ENCODE data around the gene CPEB3. TPM values are rescaled to one million over a fixed set of nuclear protein-coding genes. Genes with fewer than 3 reads are reported as not detected.
"Not testable (repeated sequence)": the region's sequence is repeated elsewhere in the genome, so short reads cannot be mapped to it uniquely, and the experiment has no call there.

CPEB3 gene
- total RNA-seq, 1 donor from 2014 or later: 6.9 TPM

- Histone ChIP-seq H3K36me3 (no peaks in the 10 kb centered on the region), H3K4me3 (no peak overlapping the region), H3K4me1 (peaks cover 40% of the 10 kb centered on the region), H3K27ac (peak overlapping the region; percentile 66), H3K9me3 (no peaks in the 10 kb centered on the region), H3K27me3 (ENCODE audit: low read depth) (no peaks in the 10 kb centered on the region)
- no peak for DNase-seq
- TF ChIP-seq CTCF (IDR thresholded peaks at IDR 0.05): no peak
- intact Hi-C loops (cut with DNase I): no loop called here
- ATAC-seq: no peak
Measured at GRCh38 chr10:92121686-92122492, 169.0 kb downstream of the CPEB3 start.

GRCh38 chr10:92119340-92119739, 171.5 kb downstream of the CPEB3 start:
- Histone ChIP-seq H3K4me3 (no peak overlapping the region), H3K27me3 (ENCODE audit: low read depth) (no peaks in the 10 kb centered on the region), H3K9me3 (no peaks in the 10 kb centered on the region), H3K27ac (no peak overlapping the region), H3K36me3 (no peaks in the 10 kb centered on the region), H3K4me1 (peaks cover 23% of the 10 kb centered on the region)
- TF ChIP-seq CTCF (IDR thresholded peaks at IDR 0.05): no peak
- intact Hi-C loops (cut with DNase I): no loop called here
- DNase-seq: no peak
- ATAC-seq: no peak

GRCh38 chr10:92114917-92115316, 176.0 kb downstream of the CPEB3 start:
- H3K4me3 ChIP-seq; H3K36me3 ChIP-seq; H3K9me3 ChIP-seq; H3K27ac ChIP-seq; DNase-seq; intact Hi-C loops (cut with DNase I); H3K27me3 ChIP-seq (ENCODE audit: low read depth): not testable (repeated sequence)
- ATAC-seq: peak in 1 of 2 donors; percentile 57
- H3K4me1 ChIP-seq: peaks cover 13% of the 10 kb centered on the region

GRCh38 chr10:92113911-92114600, 176.8 kb downstream of the CPEB3 start:
- H3K9me3 ChIP-seq: no peaks in the 10 kb centered on the region
- DNase-seq (no peak), ATAC-seq (no peak)
- no peak for TF ChIP-seq CTCF (IDR thresholded peaks at IDR 0.05)
- H3K27ac ChIP-seq: no peak overlapping the region
- no peaks in the 10 kb centered on the region for H3K27me3 ChIP-seq (ENCODE audit: low read depth)
- no peaks in the 10 kb centered on the region for H3K36me3 ChIP-seq
- intact Hi-C loops (cut with DNase I): no loop called here
- peaks cover 13% of the 10 kb centered on the region for H3K4me1 ChIP-seq
- H3K4me3 ChIP-seq: no peak overlapping the region

GRCh38 chr10:92112462-92112861, 178.4 kb downstream of the CPEB3 start:
- ATAC-seq (no peak), DNase-seq (no peak)
- no peaks in the 10 kb centered on the region for H3K9me3 ChIP-seq
- no peak for TF ChIP-seq CTCF (IDR thresholded peaks at IDR 0.05)
- peaks cover 16% of the 10 kb centered on the region for H3K4me1 ChIP-seq
- H3K4me3 ChIP-seq: no peak overlapping the region
- intact Hi-C loops (cut with DNase I): no loop called here
- no peaks in the 10 kb centered on the region for H3K27me3 ChIP-seq (ENCODE audit: low read depth)
- no peak overlapping the region for H3K27ac ChIP-seq
- H3K36me3 ChIP-seq: no peaks in the 10 kb centered on the region

Data from lower lobe of right lung (tissue), 2 donors.